ENCODE data around the gene EDIL3.

EDIL3 gene

DNA sequence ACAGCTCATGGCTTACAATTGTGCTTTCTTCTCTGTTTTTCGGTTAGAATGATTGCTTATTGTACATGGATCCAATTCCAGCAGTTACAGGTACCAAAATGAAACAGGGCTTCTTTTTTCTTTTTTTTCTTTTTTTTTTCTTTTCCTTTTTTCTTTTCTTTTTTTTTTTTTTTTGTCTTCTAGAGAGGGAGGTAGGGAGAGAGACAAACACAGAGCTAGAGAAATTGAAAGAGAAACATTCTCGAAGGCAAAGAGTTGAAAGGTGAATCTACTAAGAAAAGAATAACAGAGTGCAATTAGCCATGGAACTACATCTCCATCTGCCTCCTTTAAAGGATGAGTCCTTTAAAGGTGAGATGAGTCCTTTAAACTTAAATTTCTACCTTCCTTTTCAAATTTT, 1.0 kb upstream of the EDIL3 start:
- Histone ChIP-seq H3K27me3 (ENCODE audit: low read depth, low read length) (no peaks in the 10 kb centered on the region), H3K36me3 (replicated peaks; ENCODE audit: low read depth, low read length) (no peaks in the 10 kb centered on the region), H3K79me2 (ENCODE audit: low read length) (no peaks in the 10 kb centered on the region), H4K20me1 (ENCODE audit: insufficient read depth, low read length) (no peaks in the 10 kb centered on the region), H3K4me1 (ENCODE audit: low read length) (no peaks in the 10 kb centered on the region), H3K4me3 (ENCODE audit: low read length) (no peak overlapping the region), H3K9ac (ENCODE audit: low read length) (no peak overlapping the region), H2AFZ (ENCODE audit: low read depth, low read length) (no peak overlapping the region), H3K27ac (ENCODE audit: low read length) (no peak overlapping the region), H3K9me3 (ENCODE audit: insufficient read depth, low read length) (no peaks in the 10 kb centered on the region), H3K4me2 (ENCODE audit: low read length) (no peak overlapping the region)
- TF ChIP-seq EZH2phosphoT487 (IDR thresholded peaks at IDR 0.05; ENCODE audit: low read depth), result no peak
- TF ChIP-seq, protein P1, sequence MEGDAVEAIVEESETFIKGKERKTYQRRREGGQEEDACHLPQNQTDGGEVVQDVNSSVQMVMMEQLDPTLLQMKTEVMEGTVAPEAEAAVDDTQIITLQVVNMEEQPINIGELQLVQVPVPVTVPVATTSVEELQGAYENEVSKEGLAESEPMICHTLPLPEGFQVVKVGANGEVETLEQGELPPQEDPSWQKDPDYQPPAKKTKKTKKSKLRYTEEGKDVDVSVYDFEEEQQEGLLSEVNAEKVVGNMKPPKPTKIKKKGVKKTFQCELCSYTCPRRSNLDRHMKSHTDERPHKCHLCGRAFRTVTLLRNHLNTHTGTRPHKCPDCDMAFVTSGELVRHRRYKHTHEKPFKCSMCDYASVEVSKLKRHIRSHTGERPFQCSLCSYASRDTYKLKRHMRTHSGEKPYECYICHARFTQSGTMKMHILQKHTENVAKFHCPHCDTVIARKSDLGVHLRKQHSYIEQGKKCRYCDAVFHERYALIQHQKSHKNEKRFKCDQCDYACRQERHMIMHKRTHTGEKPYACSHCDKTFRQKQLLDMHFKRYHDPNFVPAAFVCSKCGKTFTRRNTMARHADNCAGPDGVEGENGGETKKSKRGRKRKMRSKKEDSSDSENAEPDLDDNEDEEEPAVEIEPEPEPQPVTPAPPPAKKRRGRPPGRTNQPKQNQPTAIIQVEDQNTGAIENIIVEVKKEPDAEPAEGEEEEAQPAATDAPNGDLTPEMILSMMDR (IDR thresholded peaks at IDR 0.05; ENCODE audit: low read depth, low read length), result no peak

DNA sequence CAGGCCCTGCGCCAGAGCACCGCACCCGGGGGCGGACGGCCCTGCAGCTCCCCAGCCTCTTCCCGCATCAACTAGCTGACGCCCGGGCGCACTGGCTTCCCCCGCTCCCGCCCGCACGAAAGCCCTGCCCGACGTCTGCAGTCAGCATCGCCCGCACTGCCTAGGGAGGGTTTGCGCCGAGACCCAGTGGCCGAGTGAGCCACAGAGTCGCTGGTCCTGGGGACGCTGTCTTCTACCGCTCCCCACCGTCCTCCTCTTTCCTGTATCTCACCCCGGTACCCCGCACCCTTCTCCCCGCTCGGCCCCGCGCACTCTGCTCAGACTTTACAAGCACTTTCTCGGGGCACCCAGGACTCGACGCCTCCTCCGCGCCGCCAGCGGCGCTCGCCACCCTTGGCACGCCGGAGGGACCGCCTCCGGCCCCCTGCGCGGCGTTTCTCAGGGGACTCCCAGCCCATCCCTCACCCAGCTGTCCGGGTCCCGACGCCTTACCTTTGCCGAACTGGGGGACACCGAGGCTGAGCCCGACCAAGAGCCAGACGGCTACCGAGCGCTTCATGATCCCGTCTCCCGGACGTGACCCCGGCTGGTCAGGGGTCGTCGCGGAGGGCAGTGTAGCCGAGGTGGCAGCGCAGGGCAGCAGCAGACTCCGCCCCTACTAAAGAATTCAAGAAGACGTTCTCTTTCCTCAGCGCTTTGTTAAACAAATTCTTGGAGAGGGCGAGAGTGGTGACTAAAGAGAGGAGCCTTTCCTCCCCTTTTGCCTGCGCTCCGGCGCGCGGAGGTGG, 670 bp downstream of the EDIL3 start:
- Histone ChIP-seq H3K36me3 (replicated peaks; ENCODE audit: low read depth, low read length) (no peaks in the 10 kb centered on the region), H3K4me3 (ENCODE audit: low read length) (no peak overlapping the region), H3K4me1 (ENCODE audit: low read length) (no peaks in the 10 kb centered on the region), H2AFZ (ENCODE audit: low read depth, low read length) (no peak overlapping the region), H3K27ac (ENCODE audit: low read length) (no peak overlapping the region), H4K20me1 (ENCODE audit: insufficient read depth, low read length) (no peaks in the 10 kb centered on the region), H3K9ac (ENCODE audit: low read length) (no peak overlapping the region), H3K9me3 (ENCODE audit: insufficient read depth, low read length) (no peaks in the 10 kb centered on the region), H3K27me3 (ENCODE audit: low read depth, low read length) (no peaks in the 10 kb centered on the region), H3K4me2 (ENCODE audit: low read length) (no peak overlapping the region), H3K79me2 (ENCODE audit: low read length) (no peaks in the 10 kb centered on the region)
- TF ChIP-seq EZH2phosphoT487 (IDR thresholded peaks at IDR 0.05; ENCODE audit: low read depth), result no peak
- TF ChIP-seq, protein P1 (IDR thresholded peaks at IDR 0.05; ENCODE audit: low read depth, low read length), result no peak

GRCh38 chr5:84383296-84383815, 1.3 kb downstream of the EDIL3 start:
- Histone ChIP-seq H3K4me3 (ENCODE audit: low read length) (no peak overlapping the region), H3K36me3 (replicated peaks; ENCODE audit: low read depth, low read length) (no peaks in the 10 kb centered on the region), H3K9me3 (ENCODE audit: insufficient read depth, low read length) (no peaks in the 10 kb centered on the region), H4K20me1 (ENCODE audit: insufficient read depth, low read length) (no peaks in the 10 kb centered on the region), H3K4me1 (ENCODE audit: low read length) (no peaks in the 10 kb centered on the region), H3K79me2 (ENCODE audit: low read length) (no peaks in the 10 kb centered on the region), H3K9ac (ENCODE audit: low read length) (no peak overlapping the region), H3K4me2 (ENCODE audit: low read length) (no peak overlapping the region), H3K27ac (ENCODE audit: low read length) (no peak overlapping the region), H3K27me3 (ENCODE audit: low read depth, low read length) (no peaks in the 10 kb centered on the region), H2AFZ (ENCODE audit: low read depth, low read length) (no peak overlapping the region)
- no peak for TF ChIP-seq EZH2phosphoT487 (IDR thresholded peaks at IDR 0.05; ENCODE audit: low read depth)
- TF ChIP-seq, protein P1 (IDR thresholded peaks at IDR 0.05; ENCODE audit: low read depth, low read length), result no peak

DNA sequence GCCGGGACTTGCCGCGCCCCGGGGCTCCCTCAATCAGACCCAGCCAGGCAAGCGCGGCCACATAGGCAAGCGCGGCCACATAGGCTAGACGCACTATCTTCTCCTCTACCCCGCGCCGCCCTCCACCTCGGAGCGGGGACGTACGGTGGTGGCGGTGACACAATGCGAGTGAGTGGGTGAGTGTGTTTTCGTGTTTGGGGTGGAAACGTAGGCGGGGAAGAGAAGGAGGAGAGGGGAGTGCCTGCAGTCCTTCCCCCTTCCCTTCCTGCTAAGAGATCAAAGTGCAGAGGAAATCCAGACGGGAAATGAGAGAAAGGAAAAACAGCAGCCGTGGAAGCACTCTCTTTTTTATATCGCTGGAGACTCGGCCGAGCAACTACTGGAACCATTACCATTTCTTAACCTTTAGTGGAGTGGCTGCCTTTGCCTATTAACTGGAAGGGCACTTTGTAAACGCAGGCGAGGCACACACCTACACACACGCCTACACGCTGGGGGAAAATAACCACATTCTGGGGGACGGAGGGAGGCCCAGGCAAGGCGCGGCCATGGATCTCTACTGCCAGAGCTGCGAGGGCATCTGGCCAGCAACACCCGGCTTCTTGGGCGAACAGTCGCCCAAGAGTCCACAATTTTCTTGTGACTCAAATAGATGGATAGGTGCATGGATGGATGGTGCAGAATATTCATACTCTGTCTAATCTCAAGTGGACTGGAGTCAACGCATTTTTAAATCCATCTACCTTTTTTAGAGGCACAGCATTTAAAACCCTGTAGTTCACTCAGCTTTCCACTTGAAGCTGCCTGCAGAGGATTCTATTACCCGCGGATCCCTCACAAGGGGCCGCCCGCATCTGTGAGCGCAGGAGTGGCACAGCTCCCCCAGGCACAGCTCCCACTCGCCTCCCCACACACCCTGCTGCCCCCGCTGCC, 2.1 kb downstream of the EDIL3 start:
- Histone ChIP-seq H3K4me3 (ENCODE audit: low read length) (no peak overlapping the region), H3K79me2 (ENCODE audit: low read length) (no peaks in the 10 kb centered on the region), H3K9ac (ENCODE audit: low read length) (no peak overlapping the region), H3K4me2 (ENCODE audit: low read length) (no peak overlapping the region), H4K20me1 (ENCODE audit: insufficient read depth, low read length) (no peaks in the 10 kb centered on the region), H3K27me3 (ENCODE audit: low read depth, low read length) (no peaks in the 10 kb centered on the region), H3K27ac (ENCODE audit: low read length) (no peak overlapping the region), H3K36me3 (replicated peaks; ENCODE audit: low read depth, low read length) (no peaks in the 10 kb centered on the region), H2AFZ (ENCODE audit: low read depth, low read length) (no peak overlapping the region), H3K9me3 (ENCODE audit: insufficient read depth, low read length) (no peaks in the 10 kb centered on the region), H3K4me1 (ENCODE audit: low read length) (no peaks in the 10 kb centered on the region)
- TF ChIP-seq, protein P1 (IDR thresholded peaks at IDR 0.05; ENCODE audit: low read depth, low read length), result no peak
- no peak for TF ChIP-seq EZH2phosphoT487 (IDR thresholded peaks at IDR 0.05; ENCODE audit: low read depth)
